AG04449 (cell line): ENCODE data around the gene PTTG1IP.
A peak's percentile ranks its signal among the peaks of the same experiment; 100 is the strongest.

Experiments
- CTCF ChIA-PET: fragments of 350-600 bp; formaldehyde crosslinking; extraction: SDS; loops from one replicate; lab custom pipeline; 2021; ENCODE audit warnings: antibody characterized with exemption; lab: Yijun Ruan, JAX
- POLR2A ChIA-PET: fragments of 400-600, 350-600 bp; formaldehyde crosslinking; extraction: SDS; loops from one replicate; lab custom pipeline; 2020; ENCODE audit warnings: antibody characterized with exemption, inconsistent platforms; lab: Yijun Ruan, JAX
- DNase-seq: peaks from one replicate; pipeline ENCODE4 v3.0.0-alpha.2; 2010; ENCODE audit warnings: low read depth, low spot score
- H3K4me3 ChIP-seq: 2 replicates; pipeline ENCODE4 v1.5.1; 2011; ENCODE audit warnings: low read depth, mild to moderate bottlenecking, control low read depth, low read length
- TF ChIP-seq, protein P1 (sequence below): IDR thresholded peaks from one replicate; pipeline ENCODE4 v1.5.1; 2011; ENCODE audit warnings: mild to moderate bottlenecking, moderate library complexity, low read length, control low read depth, inconsistent platforms; ENCODE audit not compliant: insufficient read depth; ENCODE audit errors: missing control alignments

The PTTG1IP gene

GRCh38 chr21:44873356-44874239, at the start of gene PTTG1IP:
Gene PTTG1IP (minus strand): TSS chr21:44873690. CDS start chr21:44873616, 74 bp downstream.
- peak; percentile 46 for DNase-seq
- ChIA-PET POLR2A (interaction anchor here (0.6 to 2.0 kb wide), 11 partner anchors 13 to 80 kb away, joined by 3 to 9 read pairs (median 3); partner anchors contain the start of genes SUMO3 and UBE2G2), CTCF (interaction anchor here (1.0 to 3.3 kb wide), 5 partner anchors 16 to 264 kb away, joined by 3 to 12 read pairs (median 5); no protein-coding TSS in a partner anchor)
- H3K4me3 ChIP-seq: peak within 1 kb of the TSS; percentile 83
- TF ChIP-seq, protein P1, sequence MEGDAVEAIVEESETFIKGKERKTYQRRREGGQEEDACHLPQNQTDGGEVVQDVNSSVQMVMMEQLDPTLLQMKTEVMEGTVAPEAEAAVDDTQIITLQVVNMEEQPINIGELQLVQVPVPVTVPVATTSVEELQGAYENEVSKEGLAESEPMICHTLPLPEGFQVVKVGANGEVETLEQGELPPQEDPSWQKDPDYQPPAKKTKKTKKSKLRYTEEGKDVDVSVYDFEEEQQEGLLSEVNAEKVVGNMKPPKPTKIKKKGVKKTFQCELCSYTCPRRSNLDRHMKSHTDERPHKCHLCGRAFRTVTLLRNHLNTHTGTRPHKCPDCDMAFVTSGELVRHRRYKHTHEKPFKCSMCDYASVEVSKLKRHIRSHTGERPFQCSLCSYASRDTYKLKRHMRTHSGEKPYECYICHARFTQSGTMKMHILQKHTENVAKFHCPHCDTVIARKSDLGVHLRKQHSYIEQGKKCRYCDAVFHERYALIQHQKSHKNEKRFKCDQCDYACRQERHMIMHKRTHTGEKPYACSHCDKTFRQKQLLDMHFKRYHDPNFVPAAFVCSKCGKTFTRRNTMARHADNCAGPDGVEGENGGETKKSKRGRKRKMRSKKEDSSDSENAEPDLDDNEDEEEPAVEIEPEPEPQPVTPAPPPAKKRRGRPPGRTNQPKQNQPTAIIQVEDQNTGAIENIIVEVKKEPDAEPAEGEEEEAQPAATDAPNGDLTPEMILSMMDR: no peak

- POLR2A ChIA-PET: no interaction called here
- DNase-seq: no peak
- CTCF ChIA-PET: interaction anchor here (1.5 kb wide), 1 partner anchor 11 kb away, joined by 3 read pairs; no protein-coding TSS in a partner anchor
- TF ChIP-seq, protein P1: no peak
- H3K4me3 ChIP-seq: no peak overlapping the region
These were observed 48.4 kb upstream of the PTTG1IP start for GRCh38 chr21:44921928-44922327.

GRCh38 chr21:44920694-44921604, 47.5 kb upstream of the PTTG1IP start, which contains the start of gene ITGB2:
Gene ITGB2 (minus strand): TSS chr21:44920899. CDS start chr21:44910782, 10,117 bp downstream.
- DNase-seq: no peak
- TF ChIP-seq, protein P1: no peak
- ChIA-PET CTCF (interaction anchor here (1.5 kb wide), 1 partner anchor 12 kb away, joined by 3 read pairs; no protein-coding TSS in a partner anchor), POLR2A (no interaction called here)
- H3K4me3 ChIP-seq: no peak within 1 kb of the TSS

GRCh38 chr21:44919913-44920693, 46.6 kb upstream of the PTTG1IP start:
- POLR2A ChIA-PET: no interaction called here
- DNase-seq: no peak
- H3K4me3 ChIP-seq: no peak overlapping the region
- TF ChIP-seq, protein P1: no peak
- CTCF ChIA-PET: interaction anchor here (0.8 to 1.5 kb wide), 3 partner anchors 13 to 179 kb away, joined by 3 read pairs; no protein-coding TSS in a partner anchor

DNA sequence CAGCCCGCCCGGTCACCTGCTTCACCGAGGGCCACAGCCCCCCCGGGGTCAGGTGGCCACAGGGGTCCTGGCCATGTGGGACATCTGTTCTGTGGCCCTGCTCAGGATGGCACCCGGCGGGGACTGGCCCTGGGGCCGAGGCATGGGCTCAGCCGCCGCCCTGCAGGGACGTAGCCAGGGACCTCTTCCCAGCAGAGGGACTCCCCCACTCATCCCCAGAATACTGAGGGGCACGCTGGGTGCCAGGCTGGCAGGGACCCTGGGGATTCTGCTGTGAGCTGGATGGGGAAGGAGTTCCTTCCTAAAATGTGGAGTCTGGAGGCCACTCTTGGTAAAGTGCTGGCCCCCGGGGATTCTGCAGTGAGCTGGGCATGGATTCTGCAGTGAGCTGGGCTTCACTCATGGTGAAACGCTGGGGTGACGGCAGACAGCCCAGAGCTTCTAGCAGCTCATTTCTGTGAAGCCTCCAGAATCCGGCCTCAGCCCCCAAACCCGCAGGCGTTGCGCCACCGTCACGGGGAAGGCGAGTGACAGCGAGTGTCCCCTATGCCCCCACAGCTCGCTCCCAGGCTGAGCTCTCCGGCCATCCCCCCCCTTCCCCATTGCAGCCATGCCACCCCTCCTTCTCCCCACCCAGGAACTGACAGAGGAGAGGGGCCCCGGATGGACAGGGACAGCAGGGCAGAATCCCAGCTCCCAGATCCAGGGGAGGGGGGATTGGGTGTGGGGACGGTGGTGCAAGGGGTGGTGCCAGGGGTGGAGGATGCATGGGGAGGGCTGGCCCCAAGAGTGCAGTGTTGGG, 45.8 kb upstream of the PTTG1IP start:
- H3K4me3 ChIP-seq: no peak overlapping the region
- TF ChIP-seq, protein P1: no peak
- ChIA-PET POLR2A (interaction anchor here (1.2 kb wide), 1 partner anchor 47 kb away, joined by 3 read pairs; no protein-coding TSS in a partner anchor), CTCF (interaction anchor here (0.8 to 1.2 kb wide), 2 partner anchors 26 to 180 kb away, joined by 3 read pairs; no protein-coding TSS in a partner anchor)
- DNase-seq: no peak
